ENCODE results near the gene SDR42E2. TPM values are rescaled to one million over a fixed set of nuclear protein-coding genes. Genes with fewer than 3 reads are reported as not detected.
"Not testable (repeated sequence)": the region's sequence is repeated elsewhere in the genome, so short reads cannot be mapped to it uniquely, and the experiment has no call there.

The SDR42E2 gene
- total and polyA plus RNA-seq, 2 donors (not counting 1 experiment from before 2014, with no cell fraction given), result 0.12 to 0.62 TPM

DNA sequence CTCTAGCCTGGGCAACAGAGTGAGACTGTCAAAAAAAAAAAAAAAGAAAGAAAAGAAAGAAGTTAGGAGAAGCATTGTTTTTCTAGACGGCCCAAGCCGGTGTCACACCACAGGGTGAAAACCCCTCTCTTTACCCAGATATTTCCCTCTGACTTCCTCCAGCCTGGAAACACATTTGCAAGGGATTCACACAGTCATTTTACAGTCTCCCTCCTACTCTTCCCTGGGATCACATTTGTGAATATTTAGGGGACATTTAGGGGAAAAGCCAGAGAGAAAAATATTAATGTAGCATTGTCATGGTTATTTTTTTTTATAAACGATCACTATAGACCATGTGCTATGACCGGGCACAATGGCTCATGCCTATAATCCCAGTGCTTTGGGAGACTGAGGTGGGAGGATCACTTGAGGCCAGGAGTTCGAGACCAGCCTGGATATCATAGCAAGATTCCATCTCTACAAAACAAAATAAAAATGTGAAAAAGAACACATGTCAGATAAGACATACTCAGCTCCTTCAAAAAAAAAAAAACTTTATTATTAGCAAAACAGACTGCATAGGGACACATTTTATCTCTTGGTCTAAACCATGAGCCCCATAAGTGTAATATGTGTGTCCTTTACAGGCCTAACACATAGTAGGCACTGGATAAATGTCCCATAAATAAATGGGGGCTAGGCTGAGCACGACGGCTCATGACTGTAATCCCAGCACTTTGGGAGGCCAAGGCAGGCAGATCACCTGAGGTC, 10.9 kb upstream of the SDR42E2 start:
- Histone ChIP-seq H2AFZ (ENCODE audit: insufficient read depth, low read depth, low read length, poor library complexity, severe bottlenecking) (no peak overlapping the region), H3K4me3 (ENCODE audit: control extremely low read depth in 1 of 5, extremely low read depth in 1 of 5, insufficient read depth in 1 of 5, low read depth in 2 of 5, low read length in 4 of 5) (no peak overlapping the region), H3K9me3 (ENCODE audit: control extremely low read depth in 1 of 3, control insufficient read depth in 2 of 3, insufficient read depth in 1 of 3, low read length in 2 of 3) (no peaks in the 10 kb centered on the region), H4K20me1 (ENCODE audit: control insufficient read depth, insufficient read depth, low read length, poor library complexity, severe bottlenecking) (no peaks in the 10 kb centered on the region), H3K9ac (ENCODE audit: low read length) (no peak overlapping the region), H3K27me3 (replicated peaks in 1 of 4; ENCODE audit: control extremely low read depth in 1 of 4, control insufficient read depth in 3 of 4, insufficient read depth in 4 of 4, low read length in 3 of 4) (peaks cover 0 to 3% (median 0%) of the 10 kb centered on the region in 4 experiments), H3K36me3 (replicated peaks in 1 of 2; ENCODE audit: control extremely low read depth in 1 of 2, control insufficient read depth in 1 of 2, extremely low read depth in 1 of 2, insufficient read depth in 2 of 2, low read length in 1 of 2) (no peaks in the 10 kb centered on the region), H3K4me2 (replicated peaks; ENCODE audit: low read depth, low read length, poor library complexity, severe bottlenecking) (no peak overlapping the region), H3K4me1 (ENCODE audit: control insufficient read depth in 2 of 2, insufficient read depth in 2 of 2, low read length in 2 of 2) (no peaks in the 10 kb centered on the region), H3K79me2 (ENCODE audit: control insufficient read depth, insufficient read depth, low read length) (no peaks in the 10 kb centered on the region), H3K27ac (ENCODE audit: low read length in 2 of 2) (no peak overlapping the region)
- DNase-seq, result no peak
- no peak for ATAC-seq (ENCODE audit: low read depth)
- ChIA-PET POLR2A (no interaction called here), CTCF (no interaction called here)
- intact Hi-C loops (cut with micrococcal nuclease), result no loop called here
- Mint-ChIP-seq H3K4me3 (no peak overlapping the region), H3K27me3 (peaks cover 5% of the 10 kb centered on the region), H3K27ac (no peak overlapping the region), H3K4me1 (no peaks in the 10 kb centered on the region), H3K9me3 (ENCODE audit: insufficient read depth) (no peaks in the 10 kb centered on the region)
- WGBS (ENCODE audit: insufficient coverage), result no CpG with 5 or more reads among the region's 7 CpGs
- TF ChIP-seq, protein P1, sequence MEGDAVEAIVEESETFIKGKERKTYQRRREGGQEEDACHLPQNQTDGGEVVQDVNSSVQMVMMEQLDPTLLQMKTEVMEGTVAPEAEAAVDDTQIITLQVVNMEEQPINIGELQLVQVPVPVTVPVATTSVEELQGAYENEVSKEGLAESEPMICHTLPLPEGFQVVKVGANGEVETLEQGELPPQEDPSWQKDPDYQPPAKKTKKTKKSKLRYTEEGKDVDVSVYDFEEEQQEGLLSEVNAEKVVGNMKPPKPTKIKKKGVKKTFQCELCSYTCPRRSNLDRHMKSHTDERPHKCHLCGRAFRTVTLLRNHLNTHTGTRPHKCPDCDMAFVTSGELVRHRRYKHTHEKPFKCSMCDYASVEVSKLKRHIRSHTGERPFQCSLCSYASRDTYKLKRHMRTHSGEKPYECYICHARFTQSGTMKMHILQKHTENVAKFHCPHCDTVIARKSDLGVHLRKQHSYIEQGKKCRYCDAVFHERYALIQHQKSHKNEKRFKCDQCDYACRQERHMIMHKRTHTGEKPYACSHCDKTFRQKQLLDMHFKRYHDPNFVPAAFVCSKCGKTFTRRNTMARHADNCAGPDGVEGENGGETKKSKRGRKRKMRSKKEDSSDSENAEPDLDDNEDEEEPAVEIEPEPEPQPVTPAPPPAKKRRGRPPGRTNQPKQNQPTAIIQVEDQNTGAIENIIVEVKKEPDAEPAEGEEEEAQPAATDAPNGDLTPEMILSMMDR (IDR thresholded peaks at IDR 0.05), result no peak
- TF ChIP-seq EZH2 (IDR thresholded peaks at IDR 0.05; ENCODE audit: borderline replicate concordance, insufficient read depth, low read depth, low read length, poor library complexity, severe bottlenecking), result no peak

DNA sequence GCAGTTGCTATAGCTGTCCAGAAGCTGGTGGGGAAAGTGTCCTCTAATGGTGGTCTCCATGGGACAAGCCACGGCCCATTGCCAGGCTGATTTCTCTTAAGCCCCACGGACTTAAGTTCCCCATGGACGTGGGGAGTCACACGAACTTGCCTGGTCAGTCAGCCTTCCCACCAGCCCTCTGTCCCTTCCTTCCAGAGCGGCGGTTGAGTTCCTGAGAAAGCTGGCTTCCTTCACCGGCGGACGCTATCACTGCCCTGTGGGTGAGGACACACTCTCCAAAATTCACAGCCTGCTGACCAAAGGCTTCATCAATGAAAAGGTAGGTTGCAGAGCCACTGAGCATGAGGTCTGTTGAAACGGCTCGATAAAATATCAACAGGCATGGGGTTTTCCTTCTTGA, 10.0 kb upstream of the SDR42E2 start:
- no peak overlapping the region for H3K27ac ChIP-seq (ENCODE audit: low read length in 2 of 2)
- Mint-ChIP-seq H3K27me3 (peaks cover 5% of the 10 kb centered on the region), H3K4me1 (no peaks in the 10 kb centered on the region), H3K9me3 (ENCODE audit: insufficient read depth) (no peaks in the 10 kb centered on the region), H3K27ac (no peak overlapping the region), H3K4me3 (no peak overlapping the region)
- H3K79me2 ChIP-seq (ENCODE audit: control insufficient read depth, insufficient read depth, low read length), result no peaks in the 10 kb centered on the region
- H3K9ac ChIP-seq (ENCODE audit: low read length), result no peak overlapping the region
- TF ChIP-seq, protein P1 (IDR thresholded peaks at IDR 0.05), result no peak
- no peak for TF ChIP-seq EZH2 (IDR thresholded peaks at IDR 0.05; ENCODE audit: borderline replicate concordance, insufficient read depth, low read depth, low read length, poor library complexity, severe bottlenecking)
- no peaks in the 10 kb centered on the region for H4K20me1 ChIP-seq (ENCODE audit: control insufficient read depth, insufficient read depth, low read length, poor library complexity, severe bottlenecking)
- WGBS (ENCODE audit: insufficient coverage), result 90% methylated on average over 11 of the region's 11 CpGs
- ChIA-PET CTCF (interaction anchor here (1.1 kb wide), 1 partner anchor 53 kb away, joined by 3 read pairs; no protein-coding TSS in a partner anchor), POLR2A (no interaction called here)
- H3K27me3 ChIP-seq (replicated peaks in 1 of 4; ENCODE audit: control extremely low read depth in 1 of 4, control insufficient read depth in 3 of 4, insufficient read depth in 4 of 4, low read length in 3 of 4), result peaks cover 0 to 4% (median 0%) of the 10 kb centered on the region in 4 experiments
- no peaks in the 10 kb centered on the region for H3K4me1 ChIP-seq (ENCODE audit: control insufficient read depth in 2 of 2, insufficient read depth in 2 of 2, low read length in 2 of 2)
- ATAC-seq (ENCODE audit: low read depth) (no peak), DNase-seq (no peak)
- intact Hi-C loops (cut with micrococcal nuclease), result no loop called here
- H3K9me3 ChIP-seq (ENCODE audit: control extremely low read depth in 1 of 3, control insufficient read depth in 2 of 3, insufficient read depth in 1 of 3, low read length in 2 of 3), result no peaks in the 10 kb centered on the region
- H3K36me3 ChIP-seq (replicated peaks in 1 of 2; ENCODE audit: control extremely low read depth in 1 of 2, control insufficient read depth in 1 of 2, extremely low read depth in 1 of 2, insufficient read depth in 2 of 2, low read length in 1 of 2), result no peaks in the 10 kb centered on the region
- H3K4me2 ChIP-seq (replicated peaks; ENCODE audit: low read depth, low read length, poor library complexity, severe bottlenecking), result no peak overlapping the region
- no peak overlapping the region for H3K4me3 ChIP-seq (ENCODE audit: control extremely low read depth in 1 of 5, extremely low read depth in 1 of 5, insufficient read depth in 1 of 5, low read depth in 2 of 5, low read length in 4 of 5)
- H2AFZ ChIP-seq (ENCODE audit: insufficient read depth, low read depth, low read length, poor library complexity, severe bottlenecking), result no peak overlapping the region

DNA sequence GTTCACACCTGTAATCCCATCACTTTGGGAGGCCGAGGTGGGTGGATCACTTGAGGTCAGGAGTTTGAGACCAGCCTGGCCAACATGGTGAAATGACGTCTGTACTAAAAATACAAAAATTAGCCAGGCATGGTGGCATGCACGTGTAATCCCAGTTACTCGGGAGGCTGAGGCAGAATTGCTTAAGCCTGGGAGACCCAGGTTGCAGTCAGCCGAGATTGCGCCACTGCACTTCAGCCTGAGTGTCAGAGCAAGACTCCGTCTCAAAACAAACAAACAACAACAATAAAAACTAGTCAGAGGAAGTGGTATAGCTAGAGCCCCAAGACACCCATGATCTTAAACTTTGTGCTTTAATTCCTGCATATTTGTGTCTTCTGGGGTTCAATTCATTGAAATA, 9.2 kb upstream of the SDR42E2 start:
- H3K4me1 Mint-ChIP-seq; H3K4me1 ChIP-seq (ENCODE audit: control insufficient read depth in 2 of 2, insufficient read depth in 2 of 2, low read length in 2 of 2); H4K20me1 ChIP-seq (ENCODE audit: control insufficient read depth, insufficient read depth, low read length, poor library complexity, severe bottlenecking); H3K27me3 Mint-ChIP-seq; POLR2A ChIA-PET; intact Hi-C loops (cut with micrococcal nuclease); H3K36me3 ChIP-seq (replicated peaks in 1 of 2; ENCODE audit: control extremely low read depth in 1 of 2, control insufficient read depth in 1 of 2, extremely low read depth in 1 of 2, insufficient read depth in 2 of 2, low read length in 1 of 2); H3K27ac Mint-ChIP-seq; H3K27ac ChIP-seq (ENCODE audit: low read length in 2 of 2); H3K9ac ChIP-seq (ENCODE audit: low read length); H3K4me2 ChIP-seq (replicated peaks; ENCODE audit: low read depth, low read length, poor library complexity, severe bottlenecking); H3K9me3 ChIP-seq (ENCODE audit: control extremely low read depth in 1 of 3, control insufficient read depth in 2 of 3, insufficient read depth in 1 of 3, low read length in 2 of 3); H2AFZ ChIP-seq (ENCODE audit: insufficient read depth, low read depth, low read length, poor library complexity, severe bottlenecking); H3K9me3 Mint-ChIP-seq (ENCODE audit: insufficient read depth); H3K27me3 ChIP-seq (replicated peaks in 1 of 4; ENCODE audit: control extremely low read depth in 1 of 4, control insufficient read depth in 3 of 4, insufficient read depth in 4 of 4, low read length in 3 of 4); H3K4me3 ChIP-seq (ENCODE audit: control extremely low read depth in 1 of 5, extremely low read depth in 1 of 5, insufficient read depth in 1 of 5, low read depth in 2 of 5, low read length in 4 of 5); H3K4me3 Mint-ChIP-seq; ATAC-seq (ENCODE audit: low read depth); H3K79me2 ChIP-seq (ENCODE audit: control insufficient read depth, insufficient read depth, low read length); DNase-seq: not testable (repeated sequence)
- CTCF ChIA-PET, result interaction anchor here (1.1 kb wide), 1 partner anchor 54 kb away, joined by 3 read pairs; no protein-coding TSS in a partner anchor
- WGBS (ENCODE audit: insufficient coverage), result 81% methylated on average over 3 of the region's 7 CpGs
